ENCODE measurements around the gene TTLL8.

Gene TTLL8

GRCh38 chr22:50082961-50083461, 24.9 kb upstream of the TTLL8 start:
- DNase-seq (ENCODE audit: low read depth) = no peak

- no peak for DNase-seq (ENCODE audit: low read depth)
Measured at GRCh38 chr22:50082197-50082715, 24.2 kb upstream of the TTLL8 start.

GRCh38 chr22:50081426-50082196, 23.5 kb upstream of the TTLL8 start:
- no peak for DNase-seq (ENCODE audit: low read depth)

GRCh38 chr22:50080077-50080465, 22.0 kb upstream of the TTLL8 start:
- no peak for DNase-seq (ENCODE audit: low read depth)

- DNase-seq (ENCODE audit: low read depth) = no peak
Measured at GRCh38 chr22:50078761-50079160, 20.7 kb upstream of the TTLL8 start.

- DNase-seq (ENCODE audit: low read depth) = no peak
Measured at GRCh38 chr22:50078246-50078645, 20.1 kb upstream of the TTLL8 start.

- no peak for DNase-seq (ENCODE audit: low read depth)
Measured at GRCh38 chr22:50076646-50077535, 18.8 kb upstream of the TTLL8 start.

GRCh38 chr22:50074551-50075530, 16.7 kb upstream of the TTLL8 start:
- no peak for DNase-seq (ENCODE audit: low read depth)

- DNase-seq (ENCODE audit: low read depth) = no peak
Measured at GRCh38 chr22:50074056-50074455, 16.0 kb upstream of the TTLL8 start.

GRCh38 chr22:50072714-50073538, 14.8 kb upstream of the TTLL8 start:
- no peak for DNase-seq (ENCODE audit: low read depth)

GRCh38 chr22:50072167-50072555, 14.1 kb upstream of the TTLL8 start:
- no peak for DNase-seq (ENCODE audit: low read depth)

GRCh38 chr22:50071432-50072166, 13.5 kb upstream of the TTLL8 start:
- no peak for DNase-seq (ENCODE audit: low read depth)

GRCh38 chr22:50070366-50070765, 12.3 kb upstream of the TTLL8 start:
- DNase-seq (ENCODE audit: low read depth) = no peak

GRCh38 chr22:50068096-50068495, 10.0 kb upstream of the TTLL8 start:
- no peak for DNase-seq (ENCODE audit: low read depth)

- DNase-seq (ENCODE audit: low read depth) = no peak
Measured at GRCh38 chr22:50067244-50067643, 9.1 kb upstream of the TTLL8 start.

GRCh38 chr22:50064453-50064852, 6.4 kb upstream of the TTLL8 start:
- no peak for DNase-seq (ENCODE audit: low read depth)

GRCh38 chr22:50063589-50064393, 5.7 kb upstream of the TTLL8 start:
- no peak for DNase-seq (ENCODE audit: low read depth)

- DNase-seq (ENCODE audit: low read depth) = no peak
Measured at GRCh38 chr22:50062509-50063135, 4.5 kb upstream of the TTLL8 start.

Measured in HS-5 (cell line).